HepG2 (cell line): Measurements from ENCODE around the gene CARMIL1.

Experiments used
- CBFB ChIP-seq: sonication (generic); formaldehyde crosslinking; IDR thresholded peaks from 2 replicates; pipeline ENCODE4 v1.4.0; 2020; ENCODE audit warnings: missing genetic modification reagents
- CTCF ChIP-seq: sonication (generic); formaldehyde crosslinking; IDR thresholded peaks from 2 replicates; pipeline ENCODE4 v1.5.0; 2020; ENCODE audit warnings: mild to moderate bottlenecking, missing genetic modification reagents, moderate library complexity
- ELF1 ChIP-seq: sonication (generic); formaldehyde crosslinking; IDR thresholded peaks from 2 replicates; pipeline ENCODE4 v1.4.0; 2020; ENCODE audit warnings: missing genetic modification reagents
- HMG20A ChIP-seq: IDR thresholded peaks from 2 replicates; pipeline ENCODE4 v1.6.1; 2016; ENCODE audit warnings: borderline replicate concordance
- KLF9 ChIP-seq: IDR thresholded peaks from 2 replicates; pipeline ENCODE4 v1.6.1; 2016; ENCODE audit warnings: low read depth
- MYC ChIP-seq: sonication (generic); formaldehyde crosslinking; IDR thresholded peaks from 2 replicates; pipeline ENCODE4 v1.9.0; 2021; ENCODE audit warnings: missing genetic modification reagents, borderline replicate concordance
- RAD21 ChIP-seq: fragments of 450-650 bp; formaldehyde crosslinking; IDR thresholded peaks from 2 replicates; pipeline ENCODE4 v1.5.0; 2020; ENCODE audit warnings: mild to moderate bottlenecking
- RFX5 ChIP-seq: IDR thresholded peaks from 2 replicates; pipeline ENCODE4 v1.6.1; 2011; ENCODE audit warnings: low read depth, low read length, improper control_type of control experiment
- SIN3A ChIP-seq: IDR thresholded peaks from 2 replicates; pipeline ENCODE4 v1.6.1; 2011; ENCODE audit warnings: low read depth, mild to moderate bottlenecking, control low read depth, low read length, borderline replicate concordance
- SMC3 ChIP-seq: IDR thresholded peaks from 2 replicates; pipeline ENCODE4 v1.6.1; 2011; ENCODE audit warnings: low read length, improper control_type of control experiment
- SOX5 ChIP-seq: IDR thresholded peaks from 2 replicates; pipeline ENCODE4 v1.6.1; 2016; ENCODE audit warnings: borderline replicate concordance
- ZNF121 ChIP-seq: sonication (generic); formaldehyde crosslinking; IDR thresholded peaks from 2 replicates; pipeline ENCODE4 v1.5.0; 2020; ENCODE audit warnings: mild to moderate bottlenecking, missing genetic modification reagents
- ZNF660 ChIP-seq: sonication (generic); formaldehyde crosslinking; IDR thresholded peaks from 2 replicates; pipeline ENCODE4 v1.5.1; 2020; ENCODE audit warnings: mild to moderate bottlenecking, low read depth, missing genetic modification reagents, borderline replicate concordance

GRCh38 chr6:25482996-25483395 lies 203.8 kb downstream of the CARMIL1 start:
- TF ChIP-seq ZNF660 (CRISPR knock-in tag) (no peak), MYC (CRISPR knock-in tag) (no peak), RAD21 (no peak), CTCF (CRISPR knock-in tag) (no peak), HMG20A (no peak), SOX5 (no peak), ELF1 (no peak), KLF9 (no peak), RFX5 (no peak), SMC3 (no peak), CBFB (CRISPR knock-in tag) (no peak), ZNF121 (CRISPR knock-in tag) (no peak), SIN3A (no peak)
